Measurements from ENCODE around the gene TMEM232. TPM values are rescaled to one million over a fixed set of nuclear protein-coding genes. Genes with fewer than 3 reads are reported as not detected.
"Not testable (repeated sequence)": the region's sequence is repeated elsewhere in the genome, so short reads cannot be mapped to it uniquely, and the experiment has no call there.

Gene TMEM232
- total and polyA plus RNA-seq, 2 experiments from 2014 or later = 0.78 to 6.2 TPM

DNA sequence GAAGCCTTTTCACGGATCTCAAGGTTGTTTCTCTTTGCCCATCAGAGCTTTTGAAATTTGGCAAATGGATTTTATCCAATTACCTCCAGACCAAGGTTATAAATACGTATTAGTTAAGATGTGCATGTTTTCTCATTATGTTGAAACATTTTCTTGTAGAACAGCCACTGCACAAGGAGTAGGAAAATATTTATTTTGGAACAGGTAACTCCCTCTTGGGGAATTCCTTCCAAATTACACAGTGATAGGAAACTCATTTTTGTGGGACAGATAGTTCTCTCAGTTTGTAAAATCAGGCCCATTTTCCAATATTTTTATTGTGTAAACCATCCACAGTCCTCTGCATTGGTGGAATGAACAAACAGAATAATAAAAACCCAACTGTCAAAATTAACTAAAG is 23.0 kb downstream of the TMEM232 start:
- WGBS, 2 experiments (ENCODE audit: low coverage in 1 of 2, low lambda C conversion rate in 2 of 2, missing lambda C conversion rate in 2 of 2) = 31 to 42% methylated on average over 2 of the region's 2 CpGs
- DNase-seq = no peak

DNA sequence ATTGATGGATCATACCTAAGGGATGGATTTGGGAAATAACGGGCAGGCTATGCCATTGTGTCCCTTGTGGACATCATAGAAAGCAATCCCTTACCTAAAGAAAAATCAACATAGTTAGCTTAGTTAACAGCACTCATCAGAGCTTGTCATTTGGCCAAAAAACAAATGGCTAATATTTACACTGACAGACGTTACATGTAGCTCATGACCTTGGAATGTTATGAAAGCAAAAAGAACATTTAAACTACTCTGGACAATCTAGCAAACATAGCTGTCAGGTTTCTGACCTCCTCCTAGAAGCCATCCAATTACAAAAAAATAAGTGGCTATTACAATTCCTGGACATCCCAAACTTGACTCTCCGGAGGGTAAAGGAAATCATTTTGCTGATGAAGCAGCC is 23.8 kb downstream of the TMEM232 start:
- WGBS, 2 experiments (ENCODE audit: low coverage in 1 of 2, low lambda C conversion rate in 2 of 2, missing lambda C conversion rate in 2 of 2) = 38 to 40% methylated on average over 3 of the region's 3 CpGs

More for the DNA sequence above, 23.0 kb downstream of the TMEM232 start:
- Histone ChIP-seq H3K79me2 (ENCODE audit: insufficient read depth) (no peaks in the 10 kb centered on the region), H3K9me2 (ENCODE audit: insufficient read depth) (no peaks in the 10 kb centered on the region), H3K9me3 (ENCODE audit: low read depth) (no peaks in the 10 kb centered on the region), H3K27me3 (replicated peaks; ENCODE audit: insufficient read depth) (no peaks in the 10 kb centered on the region), H3K4me1 (ENCODE audit: insufficient read depth) (no peaks in the 10 kb centered on the region), H3K36me3 (ENCODE audit: low read depth) (no peaks in the 10 kb centered on the region), H3K4me3 (no peak overlapping the region), H3K27ac (no peak overlapping the region), H4K20me1 (ENCODE audit: insufficient read depth) (no peaks in the 10 kb centered on the region), H3F3A (ENCODE audit: insufficient read depth) (no peaks in the 10 kb centered on the region), H2AFZ (no peak overlapping the region), H3K9ac (no peak overlapping the region), H3K4me2 (ENCODE audit: unreplicated experiment) (no peak overlapping the region)
- TF ChIP-seq EZH2 (IDR thresholded peaks at IDR 0.05; ENCODE audit: insufficient read depth, poor library complexity, severe bottlenecking) = no peak
- in situ Hi-C loops (cut with MboI) = no loop called here

DNA sequence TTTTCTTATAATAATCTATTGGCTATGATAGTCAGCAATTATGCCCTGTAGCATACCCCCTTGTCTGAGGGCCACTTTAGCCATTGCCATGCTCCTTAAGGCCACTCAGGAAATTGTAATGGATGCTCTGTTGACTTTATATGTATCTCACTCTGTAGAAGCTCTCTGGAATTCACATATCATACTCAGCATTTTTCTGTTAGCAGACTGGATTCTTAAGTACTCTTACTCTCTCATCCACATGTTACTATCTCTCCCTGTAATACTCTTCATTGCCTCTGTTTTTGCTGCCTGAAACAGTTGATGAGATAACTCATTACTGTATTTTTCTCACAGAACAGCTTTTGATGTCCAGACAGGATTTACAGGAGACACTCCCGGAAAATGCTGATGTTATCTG is 24.2 kb downstream of the TMEM232 start:
- no peak for DNase-seq
- TF ChIP-seq EZH2 (IDR thresholded peaks at IDR 0.05; ENCODE audit: insufficient read depth, poor library complexity, severe bottlenecking) = no peak
- TF ChIP-seq EZH2phosphoT487 (IDR thresholded peaks at IDR 0.05; ENCODE audit: insufficient read depth, low read depth) = no peak
- Histone ChIP-seq H3K9me2 (ENCODE audit: insufficient read depth) (no peaks in the 10 kb centered on the region), H3K27ac (no peak overlapping the region), H3K9me3 (ENCODE audit: low read depth) (no peaks in the 10 kb centered on the region), H3K27me3 (replicated peaks; ENCODE audit: insufficient read depth) (no peaks in the 10 kb centered on the region), H3K9ac (no peak overlapping the region), H3K4me1 (ENCODE audit: insufficient read depth) (no peaks in the 10 kb centered on the region), H3K4me3 (no peak overlapping the region), H3K79me2 (ENCODE audit: insufficient read depth) (no peaks in the 10 kb centered on the region), H4K20me1 (ENCODE audit: insufficient read depth) (no peaks in the 10 kb centered on the region), H3K36me3 (ENCODE audit: low read depth) (no peaks in the 10 kb centered on the region), H3F3A (ENCODE audit: insufficient read depth) (no peaks in the 10 kb centered on the region), H2AFZ (no peak overlapping the region), H3K4me2 (ENCODE audit: unreplicated experiment) (no peak overlapping the region)
- WGBS, 2 experiments (ENCODE audit: low coverage in 1 of 2, low lambda C conversion rate in 2 of 2, missing lambda C conversion rate in 2 of 2) = 62 to 66% methylated on average over 1 of the region's 1 CpG
- in situ Hi-C loops (cut with MboI) = no loop called here

More for the DNA sequence above, 23.8 kb downstream of the TMEM232 start:
- H3K36me3 ChIP-seq (ENCODE audit: low read depth) = no peaks in the 10 kb centered on the region
- H4K20me1 ChIP-seq (ENCODE audit: insufficient read depth) = no peaks in the 10 kb centered on the region
- H3K4me2 ChIP-seq (ENCODE audit: unreplicated experiment) = no peak overlapping the region
- no peak overlapping the region for H2AFZ ChIP-seq
- no peaks in the 10 kb centered on the region for H3K9me3 ChIP-seq (ENCODE audit: low read depth)
- H3K9ac ChIP-seq = no peak overlapping the region
- no peaks in the 10 kb centered on the region for H3K4me1 ChIP-seq (ENCODE audit: insufficient read depth)
- in situ Hi-C loops (cut with MboI) = no loop called here
- no peaks in the 10 kb centered on the region for H3K27me3 ChIP-seq (replicated peaks; ENCODE audit: insufficient read depth)
- no peak for TF ChIP-seq EZH2 (IDR thresholded peaks at IDR 0.05; ENCODE audit: insufficient read depth, poor library complexity, severe bottlenecking)
- H3K27ac ChIP-seq = no peak overlapping the region
- H3K9me2 ChIP-seq (ENCODE audit: insufficient read depth) = no peaks in the 10 kb centered on the region
- no peak for DNase-seq
- no peaks in the 10 kb centered on the region for H3F3A ChIP-seq (ENCODE audit: insufficient read depth)
- no peaks in the 10 kb centered on the region for H3K79me2 ChIP-seq (ENCODE audit: insufficient read depth)
- H3K4me3 ChIP-seq = no peak overlapping the region

DNA sequence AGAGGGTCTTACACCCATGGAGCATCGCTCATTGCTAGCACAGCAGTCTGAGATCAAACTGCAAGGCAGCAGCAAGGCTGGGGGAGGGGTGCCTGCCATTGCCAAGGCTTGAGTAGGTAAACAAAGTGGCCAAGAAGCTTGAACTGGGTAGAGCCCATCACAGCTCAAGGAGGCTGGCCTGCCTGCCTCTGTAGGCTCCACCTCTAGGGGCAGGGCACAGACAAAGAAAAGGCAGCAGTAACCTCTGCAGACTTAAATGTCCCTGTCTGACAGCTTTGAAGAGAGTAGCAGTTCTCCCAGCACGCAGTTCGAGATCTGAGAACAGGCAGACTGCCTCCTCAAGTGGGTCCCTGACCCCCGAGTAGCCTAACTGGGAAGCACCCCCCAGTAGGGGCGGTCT is 33.8 kb downstream of the TMEM232 start:
- H3F3A ChIP-seq (ENCODE audit: insufficient read depth); H3K27me3 ChIP-seq (replicated peaks; ENCODE audit: insufficient read depth); H3K79me2 ChIP-seq (ENCODE audit: insufficient read depth); H3K4me2 ChIP-seq (ENCODE audit: unreplicated experiment); H3K4me1 ChIP-seq (ENCODE audit: insufficient read depth); H3K27ac ChIP-seq; DNase-seq; H3K4me3 ChIP-seq; H3K36me3 ChIP-seq (ENCODE audit: low read depth); H3K9me3 ChIP-seq (ENCODE audit: low read depth); H3K9ac ChIP-seq; H4K20me1 ChIP-seq (ENCODE audit: insufficient read depth); H3K9me2 ChIP-seq (ENCODE audit: insufficient read depth); H2AFZ ChIP-seq; in situ Hi-C loops (cut with MboI): not testable (repeated sequence)
- 33 to 39% methylated on average over 5 of the region's 5 CpGs for WGBS, 2 experiments (ENCODE audit: low coverage in 1 of 2, low lambda C conversion rate in 2 of 2, missing lambda C conversion rate in 2 of 2)

DNA sequence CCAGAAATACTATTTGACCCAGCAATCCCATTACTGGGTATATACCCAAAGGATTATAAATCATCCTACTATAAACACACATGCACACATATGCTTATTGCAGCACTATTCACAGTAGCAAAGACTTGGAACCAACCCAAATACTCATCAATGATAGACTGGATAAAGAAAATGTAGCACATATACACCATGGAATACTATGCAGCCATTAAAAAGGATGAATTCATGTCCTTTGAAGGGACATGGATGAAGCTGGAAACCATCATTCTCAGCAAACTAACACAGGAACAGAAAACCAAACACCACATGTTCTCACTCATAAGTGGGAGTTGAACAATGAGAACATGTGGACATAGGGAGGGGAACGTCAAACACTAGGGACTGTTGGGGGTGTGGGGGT is 35.9 kb downstream of the TMEM232 start:
- H3K4me3 ChIP-seq; H4K20me1 ChIP-seq (ENCODE audit: insufficient read depth); in situ Hi-C loops (cut with MboI); H2AFZ ChIP-seq; H3K27ac ChIP-seq; H3K27me3 ChIP-seq (replicated peaks; ENCODE audit: insufficient read depth); DNase-seq; H3K9me2 ChIP-seq (ENCODE audit: insufficient read depth); H3K36me3 ChIP-seq (ENCODE audit: low read depth); H3K9ac ChIP-seq; H3K79me2 ChIP-seq (ENCODE audit: insufficient read depth); H3K4me1 ChIP-seq (ENCODE audit: insufficient read depth); H3K9me3 ChIP-seq (ENCODE audit: low read depth); H3F3A ChIP-seq (ENCODE audit: insufficient read depth); H3K4me2 ChIP-seq (ENCODE audit: unreplicated experiment): not testable (repeated sequence)
- 50% methylated on average over 1 of the region's 1 CpG for WGBS, 2 experiments (ENCODE audit: low coverage in 1 of 2, low lambda C conversion rate in 2 of 2, missing lambda C conversion rate in 2 of 2)

All from GM23248 (cell line).